Fibroblast of the aortic adventitia (primary cell): ENCODE measurements around the gene TEX13D. TPM values are rescaled to one million over a fixed set of nuclear protein-coding genes. Genes with fewer than 3 reads are reported as not detected.

Source experiments
- DNase-seq: peaks from one replicate; pipeline ENCODE4 v3.0.0-alpha.2; 2010; ENCODE audit warnings: low read depth
- H3K4me3 ChIP-seq: 2 replicates; pipeline ENCODE4 v1.5.1; 2011; ENCODE audit warnings: low read depth, mild to moderate bottlenecking, control low read depth, low read length, moderate library complexity
- total RNA-seq: library from RNA; depleted of rRNA; stranded (reverse); fragments of >200 nt; gene quantifications from 2 replicates; pipeline ENCODE4 v1.2.3, GENCODE V29; 2012; ENCODE audit warnings: low replicate concordance
- TF ChIP-seq, protein P1 (sequence below): IDR thresholded peaks from 2 replicates; pipeline ENCODE4 v1.5.1; 2011; ENCODE audit warnings: mild to moderate bottlenecking, low read length, control low read depth, inconsistent platforms; ENCODE audit not compliant: insufficient read depth

Gene TEX13D
- total RNA-seq, 1 donor, result 0.09 TPM

DNA sequence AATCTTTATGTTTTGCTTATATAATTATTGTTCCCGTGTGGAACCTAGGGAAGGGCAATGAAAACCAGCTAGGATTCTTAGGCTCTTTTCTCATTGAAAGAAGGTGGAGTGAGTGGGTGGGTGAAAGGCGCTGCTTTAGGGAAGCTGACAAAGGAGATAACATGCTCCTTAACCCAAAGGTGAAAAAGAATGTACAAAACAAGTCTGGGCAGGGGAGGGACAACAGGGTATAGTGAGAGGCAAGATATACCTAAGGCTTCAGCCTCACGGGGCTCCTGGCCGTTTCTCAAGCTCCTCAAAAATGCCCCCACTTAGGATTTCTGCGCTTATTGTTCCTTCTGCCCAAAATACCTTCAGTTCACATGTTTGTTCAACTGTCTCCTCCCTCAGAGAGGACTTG, 15.7 kb downstream of the TEX13D start:
- no peak overlapping the region for H3K4me3 ChIP-seq
- TF ChIP-seq, protein P1, sequence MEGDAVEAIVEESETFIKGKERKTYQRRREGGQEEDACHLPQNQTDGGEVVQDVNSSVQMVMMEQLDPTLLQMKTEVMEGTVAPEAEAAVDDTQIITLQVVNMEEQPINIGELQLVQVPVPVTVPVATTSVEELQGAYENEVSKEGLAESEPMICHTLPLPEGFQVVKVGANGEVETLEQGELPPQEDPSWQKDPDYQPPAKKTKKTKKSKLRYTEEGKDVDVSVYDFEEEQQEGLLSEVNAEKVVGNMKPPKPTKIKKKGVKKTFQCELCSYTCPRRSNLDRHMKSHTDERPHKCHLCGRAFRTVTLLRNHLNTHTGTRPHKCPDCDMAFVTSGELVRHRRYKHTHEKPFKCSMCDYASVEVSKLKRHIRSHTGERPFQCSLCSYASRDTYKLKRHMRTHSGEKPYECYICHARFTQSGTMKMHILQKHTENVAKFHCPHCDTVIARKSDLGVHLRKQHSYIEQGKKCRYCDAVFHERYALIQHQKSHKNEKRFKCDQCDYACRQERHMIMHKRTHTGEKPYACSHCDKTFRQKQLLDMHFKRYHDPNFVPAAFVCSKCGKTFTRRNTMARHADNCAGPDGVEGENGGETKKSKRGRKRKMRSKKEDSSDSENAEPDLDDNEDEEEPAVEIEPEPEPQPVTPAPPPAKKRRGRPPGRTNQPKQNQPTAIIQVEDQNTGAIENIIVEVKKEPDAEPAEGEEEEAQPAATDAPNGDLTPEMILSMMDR, result no peak
- no peak for DNase-seq

DNA sequence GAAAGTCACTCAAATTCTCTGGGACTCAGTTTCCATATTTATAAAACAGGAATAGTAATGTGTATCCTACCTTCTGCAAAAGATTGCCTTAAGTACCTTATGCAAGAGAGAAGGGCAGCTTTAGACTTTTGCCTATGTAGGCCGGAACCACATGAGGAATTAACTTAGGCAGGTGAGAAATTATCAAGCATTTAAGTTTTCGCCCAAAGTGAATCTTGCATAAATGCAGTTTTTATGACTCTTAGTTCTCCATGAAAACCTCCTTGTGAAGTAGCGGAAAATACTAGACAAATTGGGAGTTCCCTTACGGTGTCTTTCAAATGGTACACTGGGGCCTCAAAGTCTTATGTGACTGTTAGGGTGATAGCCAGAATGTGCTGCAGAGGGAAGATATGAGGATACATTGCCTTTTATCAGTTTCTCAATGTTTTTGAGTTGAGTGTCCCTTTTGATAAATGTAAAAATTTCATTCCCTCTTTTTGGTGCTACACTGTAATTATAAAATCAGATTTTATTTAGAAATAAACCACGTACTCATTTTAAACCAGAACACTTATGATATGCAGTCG, 16.5 kb downstream of the TEX13D start:
- no peak for DNase-seq
- H3K4me3 ChIP-seq, result no peak overlapping the region
- TF ChIP-seq, protein P1, result no peak

DNA sequence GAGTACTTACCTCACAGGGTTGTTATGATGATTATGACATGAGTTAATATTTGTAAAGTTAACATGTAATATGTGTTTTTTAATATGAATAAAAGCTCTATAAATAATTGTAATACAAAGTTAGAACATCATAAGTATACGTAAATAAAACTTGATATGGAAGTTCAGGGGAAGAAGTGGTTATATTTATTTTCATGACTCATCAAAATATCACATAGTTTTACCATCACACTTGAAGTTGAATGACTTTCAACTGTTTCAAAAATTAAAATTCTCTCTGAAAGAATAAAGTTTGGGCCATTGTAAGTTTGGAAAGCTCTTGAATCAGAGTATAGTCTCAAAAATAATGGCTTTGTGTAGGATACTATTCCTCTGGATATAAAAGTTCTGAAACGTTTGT, 22.2 kb downstream of the TEX13D start:
- H3K4me3 ChIP-seq, result no peak overlapping the region
- no peak for DNase-seq
- TF ChIP-seq, protein P1, result no peak

GRCh38 chrX:124358800-124359383, 26.4 kb downstream of the TEX13D start:
- DNase-seq, result no peak
- TF ChIP-seq, protein P1, result no peak
- H3K4me3 ChIP-seq, result no peak overlapping the region

GRCh38 chrX:124362072-124362471, 29.6 kb downstream of the TEX13D start:
- TF ChIP-seq, protein P1, result no peak

DNA sequence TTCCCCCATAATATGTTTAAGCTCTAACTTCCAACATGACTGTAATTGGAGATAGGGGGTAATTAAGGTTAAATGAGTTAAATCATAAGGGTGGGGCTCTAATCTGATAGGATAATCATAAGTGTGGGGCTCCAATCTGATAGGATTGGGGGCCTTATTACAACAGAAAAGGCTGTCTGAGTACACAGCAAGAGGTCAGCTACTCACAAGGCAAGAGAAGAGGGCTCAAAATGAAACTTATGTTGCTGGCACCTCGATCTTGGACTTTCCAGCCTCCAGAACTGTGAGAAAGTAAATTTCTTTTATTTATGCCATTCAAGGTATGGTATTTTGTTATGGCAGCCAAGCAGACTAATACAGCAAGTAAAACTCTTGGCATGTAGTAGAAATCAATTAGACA, 30.3 kb downstream of the TEX13D start:
- no peak overlapping the region for H3K4me3 ChIP-seq
- no peak for DNase-seq
- TF ChIP-seq, protein P1, result no peak

More at GRCh38 chrX:124362072-124362471, 29.6 kb downstream of the TEX13D start:
- H3K4me3 ChIP-seq, result no peak overlapping the region
- no peak for DNase-seq

GRCh38 chrX:124369722-124370121, 37.3 kb downstream of the TEX13D start:
- TF ChIP-seq, protein P1, result no peak
- no peak overlapping the region for H3K4me3 ChIP-seq
- DNase-seq, result no peak
